ENCODE data around the gene EPHX1.
"Not testable (repeated sequence)": the region's sequence is repeated elsewhere in the genome, so short reads cannot be mapped to it uniquely, and the experiment has no call there.

Gene EPHX1

DNA sequence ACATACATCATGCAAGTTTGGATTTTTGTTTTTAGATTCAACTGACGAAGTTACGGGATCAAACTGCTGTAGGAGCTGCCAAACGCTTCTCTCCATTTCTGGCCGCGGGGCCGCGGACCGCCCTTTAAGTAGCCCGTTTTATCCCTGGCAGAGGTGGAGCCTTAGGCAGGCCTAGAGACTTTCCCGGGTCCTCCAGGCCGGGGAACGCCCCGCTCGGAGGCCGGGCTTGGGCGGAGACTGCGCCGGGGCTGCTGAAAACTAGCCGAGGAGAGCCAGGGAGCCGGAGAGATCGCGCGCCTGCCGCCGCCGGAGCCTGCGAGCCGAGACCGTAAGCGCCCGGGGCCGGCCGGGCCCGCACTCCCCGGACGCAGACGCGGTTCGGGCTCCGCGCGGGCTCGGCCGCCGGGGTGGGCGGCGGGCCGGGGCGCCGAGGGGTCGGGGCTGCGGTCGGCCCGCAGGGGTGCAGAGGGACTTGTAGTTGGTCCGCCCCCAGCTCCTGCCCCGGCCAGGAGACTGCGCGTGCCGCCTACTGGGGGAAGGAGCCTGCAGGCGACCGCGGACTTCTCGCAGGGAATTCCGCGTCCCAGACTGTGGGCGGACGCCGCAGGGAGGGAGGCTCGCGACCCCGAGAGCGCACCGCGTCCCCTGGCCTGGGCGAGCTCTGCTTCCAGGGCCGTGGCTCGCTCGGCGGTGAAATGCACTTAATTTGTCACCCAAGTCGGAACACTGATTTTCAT is at the start of gene EPHX1:
Gene EPHX1 (plus strand): TSS at position 283 of the 737 bp plus-strand sequence. CDS start 18,606 bp downstream, outside the sequence.
- peak; percentile 49 to 66 for DNase-seq (ENCODE audit: low read depth in 2 of 2)

DNA sequence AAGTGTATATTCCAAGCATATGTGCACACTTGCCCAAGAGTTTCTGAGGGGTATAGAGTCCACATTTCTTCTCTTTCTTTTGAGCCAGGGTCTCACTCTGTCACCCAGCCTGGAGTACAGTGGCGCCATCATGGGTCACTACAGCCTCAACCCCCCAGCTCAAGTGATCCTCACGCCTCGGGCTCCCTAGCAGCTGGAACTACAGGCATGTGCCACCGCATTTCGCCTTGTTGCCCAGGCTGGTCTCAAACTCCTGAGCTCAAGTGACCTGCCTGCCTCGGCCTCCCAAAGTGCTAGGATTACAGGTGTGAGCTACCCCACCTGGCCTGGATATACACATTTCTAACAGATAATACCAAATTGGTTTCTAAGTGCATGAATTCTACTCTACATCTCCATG is 49.4 kb upstream of the EPHX1 start:
- DNase-seq (ENCODE audit: low read depth in 2 of 2): no peak

DNA sequence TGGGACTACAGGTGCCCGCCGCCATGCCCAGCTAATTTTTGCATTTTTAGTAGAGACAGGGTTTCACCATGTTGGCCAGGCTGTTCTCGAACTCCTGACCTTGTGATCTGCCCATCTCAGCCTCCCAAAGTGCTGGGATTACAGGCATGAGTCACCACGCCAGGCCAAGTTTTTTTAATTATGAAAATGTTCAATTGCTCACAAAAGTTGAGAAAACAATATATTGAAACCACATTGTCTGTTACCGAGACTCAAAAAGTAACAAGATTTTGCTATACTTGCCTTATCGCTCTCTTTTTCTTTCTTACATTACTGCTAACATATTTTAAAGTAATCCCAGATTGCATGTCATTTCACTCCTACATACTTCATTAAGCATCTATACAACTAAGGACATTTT is 48.5 kb upstream of the EPHX1 start:
- DNase-seq (ENCODE audit: low read depth in 2 of 2): not testable (repeated sequence)

DNA sequence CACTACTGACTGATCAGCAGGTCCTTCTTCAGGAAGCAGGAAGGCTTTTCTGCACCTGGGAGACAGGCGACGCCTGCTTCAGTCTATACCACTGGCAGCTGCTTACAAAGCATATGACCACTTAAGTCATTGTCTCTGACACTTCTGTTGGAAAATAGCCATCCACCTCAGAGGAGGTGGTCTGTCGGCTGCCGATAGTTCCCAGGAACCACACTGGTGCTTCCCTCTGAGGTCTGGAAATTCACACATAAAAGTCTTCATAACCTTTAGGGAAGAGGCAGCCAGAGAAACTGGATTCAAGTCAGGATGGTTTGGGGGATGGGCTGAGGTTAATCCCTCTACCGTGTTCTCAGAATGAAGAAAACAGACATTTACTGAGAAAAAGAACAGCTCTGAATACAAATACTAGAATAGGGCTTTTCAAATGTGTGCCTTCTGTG is 47.9 kb upstream of the EPHX1 start:
- no peak for DNase-seq (ENCODE audit: low read depth in 2 of 2)

DNA sequence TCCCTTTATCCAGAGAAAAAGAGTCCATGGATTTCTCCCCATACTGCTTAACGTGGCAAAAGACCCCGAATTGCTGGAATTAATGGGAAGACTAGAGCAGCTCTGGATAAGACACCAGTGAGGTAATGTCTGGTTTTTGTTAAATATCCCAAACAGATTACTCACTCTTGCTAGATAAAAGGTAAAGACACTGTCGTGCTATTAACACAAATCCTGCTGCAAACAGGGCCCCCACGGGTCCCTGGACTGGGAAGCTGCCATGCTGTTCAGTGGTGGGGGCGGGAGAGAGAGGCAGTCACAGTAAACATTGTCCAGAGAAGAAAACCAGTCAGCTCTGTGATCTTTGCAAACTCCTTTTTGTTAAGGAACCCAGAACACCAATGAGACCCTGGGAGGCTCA is 47.5 kb upstream of the EPHX1 start:
- no peak for DNase-seq (ENCODE audit: low read depth in 2 of 2)

DNA sequence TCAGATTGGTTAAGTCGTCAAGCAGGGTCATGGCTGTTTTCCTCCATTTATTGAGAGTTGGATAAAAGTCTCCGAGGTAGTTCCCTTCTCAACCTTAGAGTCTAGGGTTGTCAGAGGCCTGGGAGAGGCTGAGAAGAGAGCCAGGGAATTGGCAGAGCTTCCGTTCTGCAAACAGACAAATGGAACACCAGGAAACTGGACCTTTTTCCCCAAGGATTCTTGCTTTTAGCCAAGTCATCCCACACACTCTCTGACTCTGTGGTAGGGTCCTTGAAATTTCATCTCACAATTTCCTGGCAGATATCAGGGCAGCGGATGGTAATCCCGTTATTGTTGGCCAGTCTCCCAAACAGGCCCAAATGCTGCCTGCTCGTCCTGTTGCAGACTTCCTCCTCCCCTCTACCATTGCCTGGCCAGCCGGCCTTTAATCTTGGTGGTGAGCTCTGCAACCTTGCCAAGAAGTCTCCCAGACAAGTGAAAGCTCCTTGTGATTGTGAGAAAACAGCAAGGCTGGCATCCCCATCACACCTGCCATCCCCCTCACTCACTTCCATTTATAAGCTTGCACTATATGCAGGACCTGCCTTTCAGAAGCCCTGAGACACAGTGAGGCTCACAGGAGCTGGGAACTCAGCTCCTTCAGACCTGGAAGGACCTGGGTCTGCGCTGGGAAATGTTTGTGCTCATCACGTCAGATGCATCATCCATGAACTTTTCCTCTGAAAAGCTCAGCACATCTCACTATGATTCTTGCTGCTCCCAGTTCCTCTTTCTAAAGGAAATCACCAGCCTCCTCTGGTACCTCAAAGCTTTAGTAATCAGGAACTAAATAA is 46.0 kb upstream of the EPHX1 start:
- no peak for DNase-seq (ENCODE audit: low read depth in 2 of 2)

DNA sequence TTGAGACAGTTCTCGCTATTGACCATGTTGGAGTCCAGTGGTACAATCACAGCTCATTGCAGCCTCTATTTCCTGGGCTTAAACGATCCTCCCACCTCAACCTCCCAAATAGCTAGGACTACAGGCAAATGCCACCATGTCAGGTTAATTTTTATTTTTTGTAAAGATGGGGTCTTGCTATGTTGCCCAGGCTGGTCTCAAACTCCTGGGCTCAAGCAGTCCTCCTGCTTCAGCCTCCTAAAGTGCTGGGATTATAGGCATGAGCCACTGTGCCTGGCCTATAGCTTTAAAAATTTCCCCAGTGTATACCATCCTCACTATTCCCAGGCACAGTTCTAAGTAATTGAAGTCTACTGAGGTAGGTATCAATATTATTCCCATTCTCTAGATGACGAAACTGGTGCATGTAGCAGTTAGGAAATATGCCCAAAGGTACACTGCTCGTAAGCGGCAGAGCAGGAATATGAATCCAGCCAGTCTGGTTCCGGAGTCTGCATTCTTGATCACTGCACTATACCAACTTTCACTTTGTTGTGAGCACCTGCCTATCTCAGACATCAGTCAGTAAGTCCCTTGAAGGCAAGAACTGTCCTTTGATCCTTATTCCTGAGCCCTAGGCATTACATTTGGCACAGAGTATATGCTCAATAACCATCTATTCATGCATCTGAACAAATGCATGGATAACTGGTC is 43.8 kb upstream of the EPHX1 start:
- DNase-seq (ENCODE audit: low read depth in 2 of 2): no peak

DNA sequence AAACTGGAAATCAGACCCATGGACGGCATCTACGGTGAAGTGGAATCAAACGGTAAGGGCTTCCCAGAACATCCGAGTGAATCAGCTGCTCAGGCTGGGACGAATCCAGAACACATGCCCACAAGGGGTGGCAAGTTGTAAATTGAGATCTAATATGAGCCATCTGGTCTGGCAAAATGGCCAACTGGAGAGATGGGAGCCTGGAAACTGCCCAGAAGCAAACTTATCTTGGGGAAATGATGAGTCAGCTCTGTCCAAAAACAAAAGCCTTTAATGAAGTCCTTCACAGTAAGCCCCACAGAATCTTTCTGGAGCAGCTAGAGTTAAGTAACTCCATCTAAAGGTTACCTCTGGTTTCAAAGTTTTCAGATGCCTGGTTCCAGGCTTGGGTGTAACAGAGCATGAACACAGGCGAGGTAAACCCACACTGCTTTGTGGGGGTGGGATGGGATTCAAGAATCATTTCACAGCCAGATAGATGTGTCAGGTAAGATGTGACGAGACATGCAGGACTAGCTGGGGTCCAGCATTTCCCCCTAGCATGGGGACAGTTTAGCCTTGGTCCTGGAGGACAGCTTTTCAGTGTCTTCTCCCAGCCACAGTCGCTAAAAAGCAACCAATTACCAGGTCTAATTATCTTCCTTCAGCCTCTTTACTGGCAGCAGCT is 42.8 kb upstream of the EPHX1 start:
- no peak for DNase-seq (ENCODE audit: low read depth in 2 of 2)

DNA sequence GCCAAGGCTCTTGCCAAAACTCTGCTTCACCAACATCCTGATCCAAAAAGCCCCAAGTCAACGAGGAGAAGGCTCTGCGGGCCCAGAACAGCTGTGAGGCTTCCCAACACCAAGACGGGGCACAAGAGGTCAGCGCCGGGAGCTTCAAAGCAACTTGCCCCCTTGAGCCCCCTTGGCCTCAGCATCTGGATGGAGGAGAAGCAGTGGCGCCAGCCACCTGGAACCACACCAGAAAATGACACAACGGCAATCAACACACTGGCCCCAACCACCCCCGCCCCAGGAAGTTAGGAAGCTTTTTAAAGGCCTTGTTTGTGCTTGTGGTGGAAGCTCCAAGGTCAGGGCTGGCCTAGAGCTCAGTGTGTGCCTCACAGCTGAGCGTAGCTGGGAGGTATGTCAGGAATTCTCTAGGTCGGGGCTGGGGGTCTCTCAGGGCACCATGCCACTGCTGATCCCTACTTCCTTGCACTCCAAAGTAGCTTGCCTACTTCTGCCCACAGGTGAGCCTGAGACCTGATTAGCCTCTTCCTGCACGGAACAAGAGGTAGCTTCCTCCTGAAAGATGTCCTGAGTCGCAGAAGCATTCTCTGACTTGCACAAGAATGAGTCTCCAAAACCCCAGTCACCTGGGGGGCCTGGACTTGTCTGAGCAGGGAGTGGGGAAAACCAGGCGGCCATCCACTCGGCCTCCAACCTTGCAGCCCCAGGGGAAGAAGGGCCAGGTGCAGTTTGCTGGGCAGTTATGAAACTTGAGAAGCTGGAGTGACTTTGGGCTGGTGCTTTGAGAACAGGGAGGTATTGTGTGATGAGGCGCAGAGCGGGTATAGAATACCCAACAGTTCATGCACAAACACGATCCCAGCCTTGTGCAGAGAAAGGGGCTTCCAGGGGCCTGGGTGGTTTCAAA is 42.0 kb upstream of the EPHX1 start:
- no peak for DNase-seq (ENCODE audit: low read depth in 2 of 2)

DNA sequence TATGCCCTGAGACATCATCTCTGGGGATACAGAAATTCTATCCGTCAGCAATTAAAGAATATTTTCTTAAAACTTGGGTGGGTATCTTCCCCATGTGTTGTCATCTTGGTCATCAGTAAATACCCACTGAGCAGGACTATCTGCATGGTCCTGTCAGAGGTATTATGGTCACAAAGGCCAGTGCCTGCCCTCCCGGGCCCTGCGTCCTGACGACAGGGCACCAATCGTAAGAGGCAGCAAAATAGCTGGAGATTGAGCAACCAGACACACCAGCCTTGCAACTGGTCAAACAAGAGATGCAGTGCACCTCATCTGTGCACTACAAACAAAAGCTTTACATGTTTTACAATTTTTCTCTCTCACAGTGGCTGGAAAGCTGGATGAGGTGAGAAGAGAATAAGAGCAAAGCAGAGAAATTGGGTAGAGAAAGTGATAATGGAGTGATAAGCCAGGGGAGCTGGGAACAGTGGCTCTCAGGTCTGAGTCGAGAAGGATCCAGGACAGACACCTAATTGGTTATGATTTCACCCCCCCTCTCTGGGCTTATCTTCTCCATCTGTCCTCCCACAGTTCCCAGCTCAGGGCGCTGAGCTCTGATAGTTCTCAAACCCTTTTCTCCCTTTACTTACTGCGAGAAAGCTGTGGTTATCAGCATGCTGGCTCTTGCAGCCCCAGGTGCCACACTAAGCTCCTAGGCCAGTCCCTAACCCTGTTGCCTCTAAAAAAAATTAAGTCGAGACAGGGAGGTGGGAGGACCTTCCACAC is 41.1 kb upstream of the EPHX1 start:
- no peak for DNase-seq (ENCODE audit: low read depth in 2 of 2)

DNA sequence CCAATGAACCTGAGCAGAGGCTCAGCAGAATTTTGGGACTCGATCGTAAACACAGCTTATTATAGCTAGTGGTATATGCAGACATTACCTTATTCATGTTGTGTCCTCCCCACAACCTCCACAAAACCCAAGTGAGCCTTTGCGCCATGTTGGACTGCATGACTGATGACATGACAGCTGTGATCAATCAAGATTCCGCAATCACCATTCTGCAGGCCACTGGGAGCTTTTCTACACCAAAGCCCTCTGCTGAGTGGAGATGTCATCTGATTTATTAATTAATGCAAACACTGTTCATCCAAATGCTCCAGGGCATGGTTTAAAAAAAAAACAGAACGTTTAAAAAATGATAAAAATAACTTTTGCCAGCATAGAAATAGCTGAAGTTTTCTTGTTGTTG is 40.2 kb upstream of the EPHX1 start:
- DNase-seq (ENCODE audit: low read depth in 2 of 2): no peak

DNA sequence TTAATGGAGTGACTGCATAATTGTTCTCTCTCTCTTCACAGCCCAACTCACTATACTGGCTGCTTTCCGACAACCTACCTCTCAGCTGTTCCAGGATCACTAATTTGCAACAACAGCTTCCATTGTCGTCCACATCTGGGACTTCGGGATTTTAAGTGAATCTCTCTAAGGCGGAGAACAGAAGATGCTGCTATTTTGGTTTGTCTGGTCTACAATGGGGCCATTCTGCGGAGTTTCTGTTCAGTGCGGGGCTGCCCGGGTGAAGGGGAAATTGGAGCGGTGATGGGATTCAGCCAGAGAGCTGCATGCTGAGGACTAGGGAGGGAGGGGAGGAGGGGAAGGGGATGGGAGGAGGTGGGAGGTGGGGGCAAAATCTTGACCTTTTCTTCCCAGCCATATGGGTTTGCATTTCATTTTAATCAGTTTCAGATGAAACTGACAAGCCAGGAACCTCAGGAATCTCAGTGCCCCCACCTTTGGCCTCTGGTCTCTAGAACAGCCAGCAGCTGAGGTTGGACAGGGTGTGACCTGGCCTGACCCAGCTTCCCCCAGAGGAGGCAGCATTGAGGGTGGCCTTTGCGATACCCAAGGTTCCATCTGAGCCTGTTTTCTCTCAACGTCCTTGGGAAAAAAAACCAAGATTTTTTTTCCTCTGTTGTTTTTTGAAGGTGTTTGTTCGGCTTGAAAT is 39.2 kb upstream of the EPHX1 start:
- DNase-seq (ENCODE audit: low read depth in 2 of 2): no peak

DNA sequence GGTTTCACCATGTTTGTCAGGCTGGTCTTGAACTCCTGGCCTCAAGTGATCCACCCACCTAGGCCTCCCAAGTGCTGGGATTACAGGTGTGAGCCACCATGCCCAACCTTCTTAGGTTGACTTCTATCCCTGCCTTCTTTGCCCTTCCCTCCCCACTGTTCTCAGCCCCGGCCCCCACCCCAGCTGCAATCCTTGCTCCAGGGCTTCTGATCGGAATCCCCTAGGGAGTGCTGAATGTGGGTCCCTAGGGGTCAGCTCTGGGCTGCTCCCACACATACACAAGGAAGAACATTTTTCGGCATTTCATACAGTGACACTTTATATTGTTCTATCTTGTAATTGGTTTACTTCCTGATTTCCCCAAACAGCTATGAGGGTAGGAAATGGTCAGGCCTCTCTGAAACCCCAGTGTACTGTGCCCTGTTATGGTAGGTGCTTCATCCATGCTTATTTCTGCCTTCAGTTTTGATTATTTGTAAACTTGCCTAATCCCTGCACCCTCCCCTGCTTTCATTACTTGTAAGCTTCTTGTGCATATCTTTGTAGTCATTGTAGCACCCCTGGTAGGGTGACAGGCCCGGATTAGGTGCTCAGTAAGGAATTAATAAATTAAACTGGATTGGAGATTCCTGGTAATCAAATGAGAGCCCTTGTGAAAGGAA is 38.1 kb upstream of the EPHX1 start:
- no peak for DNase-seq (ENCODE audit: low read depth in 2 of 2)

DNA sequence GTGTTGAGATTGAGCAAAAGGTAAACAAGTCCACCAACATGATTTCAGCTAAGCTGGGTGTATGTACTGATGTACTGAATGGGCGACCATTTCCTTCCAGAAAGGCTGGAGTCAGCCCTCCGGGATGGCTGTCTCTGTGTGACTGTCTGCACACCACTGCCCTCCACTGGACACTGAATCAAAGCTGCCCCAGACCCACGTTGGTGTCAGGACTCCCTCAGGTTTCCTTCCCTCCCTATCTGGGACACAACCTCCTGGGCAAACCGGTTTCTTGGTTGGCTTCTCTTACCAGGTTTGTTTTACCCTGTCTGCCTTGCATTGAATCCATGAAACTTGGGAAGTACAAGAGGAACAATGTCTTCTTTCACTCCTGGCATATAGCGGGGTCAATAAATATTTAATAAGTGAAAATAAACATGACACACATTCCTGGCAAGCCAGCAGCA is 37.6 kb upstream of the EPHX1 start:
- DNase-seq (ENCODE audit: low read depth in 2 of 2): peak; percentile 4 to 26

DNA sequence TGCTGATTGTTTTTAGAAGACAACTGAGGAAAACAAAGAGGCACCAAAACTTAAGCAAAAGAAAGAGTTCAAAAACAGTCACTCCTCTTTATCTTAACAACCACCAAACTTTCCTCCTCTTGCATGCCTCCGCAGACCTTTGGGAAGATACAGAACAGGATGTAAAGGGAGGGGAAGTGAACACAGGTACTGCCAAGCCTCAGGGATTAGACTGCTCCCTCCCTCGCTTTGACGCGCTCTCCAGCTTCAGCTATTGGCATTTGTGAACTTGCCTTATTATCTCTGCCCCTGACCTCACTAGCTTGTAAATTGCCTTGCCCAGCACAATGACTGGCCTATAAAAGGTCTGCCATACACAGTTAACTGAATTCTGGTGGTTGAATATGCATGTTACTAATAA is 37.1 kb upstream of the EPHX1 start:
- no peak for DNase-seq (ENCODE audit: low read depth in 2 of 2)

DNA sequence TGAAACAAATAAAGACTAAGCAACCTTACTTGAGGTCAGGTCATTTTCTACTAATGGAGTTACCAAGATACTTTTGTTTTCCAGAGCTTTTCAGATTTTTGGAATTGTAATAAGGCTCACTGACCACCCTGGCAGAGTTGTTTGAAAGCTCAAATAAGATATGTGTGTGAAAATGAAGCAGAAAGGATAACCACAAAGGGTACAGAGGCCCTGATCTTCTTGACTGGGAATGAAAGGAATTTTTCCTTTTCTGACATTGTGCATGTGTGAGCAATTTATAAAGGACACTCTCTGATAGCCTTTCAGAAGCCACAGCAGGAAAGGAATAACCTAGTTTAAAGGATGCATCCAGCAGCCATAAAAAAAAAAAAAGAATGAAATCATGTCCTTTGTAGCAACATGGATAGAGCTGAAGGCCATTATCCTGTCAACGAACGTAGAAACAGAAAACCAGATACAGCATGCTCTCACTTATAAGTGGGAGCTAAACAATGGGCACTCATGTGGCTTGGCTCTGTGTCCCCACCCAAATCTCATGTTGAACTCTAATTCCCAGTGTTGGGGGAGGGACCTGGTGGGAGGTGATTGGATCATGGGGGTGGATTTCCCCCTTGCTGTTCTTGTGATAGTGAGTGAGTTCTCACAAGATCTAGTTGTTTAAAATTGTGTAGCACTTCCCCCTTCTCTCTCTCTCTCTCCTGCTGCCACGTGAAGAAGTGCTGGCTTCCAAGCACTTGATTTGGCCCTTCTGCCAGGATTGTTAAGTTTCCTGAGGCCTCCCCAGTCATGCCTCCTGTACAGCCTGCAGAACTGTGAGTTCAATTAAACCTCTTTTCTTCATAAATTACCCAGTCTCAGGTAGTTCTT is 35.4 kb upstream of the EPHX1 start:
- DNase-seq (ENCODE audit: low read depth in 2 of 2): no peak

DNA sequence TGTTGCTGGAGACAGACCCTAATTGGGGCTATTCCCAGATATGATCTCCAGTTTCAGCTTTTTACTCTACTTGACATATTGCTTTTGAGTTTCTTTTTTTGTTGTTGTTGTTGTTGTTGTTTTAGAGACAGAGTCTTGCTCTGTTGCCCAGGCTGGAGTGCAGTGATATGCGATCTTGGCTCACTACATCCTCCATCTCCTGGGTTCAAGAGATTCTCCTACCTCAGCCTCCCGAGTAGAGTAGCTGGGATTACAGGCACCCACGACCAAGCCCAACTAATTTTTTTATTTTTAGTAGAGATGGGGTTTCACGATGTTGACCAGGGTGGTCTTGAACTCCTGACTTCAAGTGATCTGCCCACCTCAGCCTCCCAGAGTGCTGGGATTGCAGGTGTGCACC is 33.6 kb upstream of the EPHX1 start:
- no peak for DNase-seq (ENCODE audit: low read depth in 2 of 2)

DNA sequence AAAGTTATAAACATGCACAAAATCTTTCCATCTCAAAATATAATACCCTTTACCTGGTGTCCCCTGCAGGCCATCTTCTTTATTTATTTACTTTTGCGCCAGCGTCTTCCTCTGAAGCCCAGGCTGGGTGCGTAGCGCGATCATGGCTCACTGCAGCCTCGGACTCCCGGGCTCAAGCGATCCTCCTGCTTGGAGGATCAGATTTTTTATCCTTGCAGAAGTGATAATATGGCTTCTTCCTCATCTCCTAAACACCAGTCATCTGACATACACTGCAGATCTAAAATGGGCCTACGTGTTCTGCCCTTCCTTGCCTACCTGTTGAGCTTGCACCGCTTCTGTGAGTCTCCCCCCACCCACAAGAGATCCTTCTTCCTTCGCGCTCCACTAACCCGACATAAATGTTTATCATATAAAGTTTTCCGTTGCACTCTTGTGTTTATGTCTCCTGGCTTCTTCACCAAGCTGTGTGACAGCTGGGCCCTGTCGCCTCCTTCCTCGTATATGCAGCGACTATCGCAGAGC is 32.8 kb upstream of the EPHX1 start:
- peak; percentile 2 to 4 for DNase-seq (ENCODE audit: low read depth in 2 of 2)
